NCI-H187 (cell line): Measurements from ENCODE around the gene SMAD4.
"Not testable (repeated sequence)": the region's sequence is repeated elsewhere in the genome, so short reads cannot be mapped to it uniquely, and the experiment has no call there.

ENCODE experiments used
- DNase-seq, 2 experiments: peaks; one replicate each; lab custom pipeline; 2025; lab: John Stamatoyannopoulos, UW

The SMAD4 gene

GRCh38 chr18:51029694-51030536, at the start of gene SMAD4:
Gene SMAD4 (plus strand): TSS chr18:51030213. CDS start chr18:51047047, 16,834 bp downstream.
- peak; percentile 88 to 91 for DNase-seq

- no peak for DNase-seq
Observed at GRCh38 chr18:50981381-50981780, 48.6 kb upstream of the SMAD4 start.

DNA sequence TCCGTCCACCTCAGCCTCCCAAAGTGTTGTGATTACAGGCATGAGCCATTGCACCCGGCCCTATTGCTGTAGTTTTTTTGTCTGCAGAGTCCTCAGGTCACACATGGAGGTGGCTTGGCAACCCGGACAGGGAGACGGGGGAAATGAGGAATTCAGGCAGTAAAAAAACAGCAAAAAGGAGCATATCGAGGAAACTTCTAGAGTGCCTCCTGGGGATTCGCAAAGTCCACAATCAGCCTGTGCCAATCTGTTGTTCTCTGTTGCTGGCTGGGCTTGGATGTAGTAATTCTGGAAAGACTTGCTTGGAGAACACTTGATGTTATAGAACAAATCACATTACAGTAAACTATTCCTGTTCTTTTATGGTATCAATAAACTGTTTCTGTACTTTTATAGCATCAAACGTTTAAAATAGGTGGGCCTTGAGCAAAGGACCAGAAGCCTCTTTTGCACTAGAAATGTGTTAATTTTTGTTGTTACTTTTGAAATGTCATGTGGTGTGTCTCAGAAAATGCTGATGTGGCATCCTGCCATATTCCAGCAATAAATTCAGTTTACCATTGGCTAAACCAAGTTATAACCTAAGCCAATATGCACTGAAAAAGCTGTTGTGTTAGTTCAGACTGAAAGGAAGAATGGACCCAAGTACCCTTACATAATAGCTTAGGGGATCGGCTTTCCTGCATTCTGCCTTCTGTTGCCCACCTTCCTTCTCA, 47.8 kb upstream of the SMAD4 start:
- no peak for DNase-seq

DNA sequence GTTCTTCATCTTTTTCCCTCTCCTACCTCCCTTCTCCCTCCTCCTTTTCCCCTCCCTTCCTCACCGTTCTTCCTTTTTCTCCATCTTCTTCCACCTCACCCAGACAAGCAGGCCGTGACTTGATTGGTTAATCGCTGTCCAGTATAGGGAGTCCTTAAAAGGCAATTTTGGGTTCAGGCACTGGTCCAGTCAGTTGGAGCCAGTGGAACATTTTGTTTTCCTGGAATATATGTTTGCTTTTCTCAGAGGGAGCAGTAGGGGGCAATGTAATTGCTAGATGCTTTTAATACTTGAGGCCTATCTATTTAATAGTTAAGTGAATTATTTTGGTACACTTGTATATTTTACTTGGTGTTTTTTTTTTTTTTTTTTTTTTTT, 47.2 kb upstream of the SMAD4 start:
- no peak for DNase-seq

DNA sequence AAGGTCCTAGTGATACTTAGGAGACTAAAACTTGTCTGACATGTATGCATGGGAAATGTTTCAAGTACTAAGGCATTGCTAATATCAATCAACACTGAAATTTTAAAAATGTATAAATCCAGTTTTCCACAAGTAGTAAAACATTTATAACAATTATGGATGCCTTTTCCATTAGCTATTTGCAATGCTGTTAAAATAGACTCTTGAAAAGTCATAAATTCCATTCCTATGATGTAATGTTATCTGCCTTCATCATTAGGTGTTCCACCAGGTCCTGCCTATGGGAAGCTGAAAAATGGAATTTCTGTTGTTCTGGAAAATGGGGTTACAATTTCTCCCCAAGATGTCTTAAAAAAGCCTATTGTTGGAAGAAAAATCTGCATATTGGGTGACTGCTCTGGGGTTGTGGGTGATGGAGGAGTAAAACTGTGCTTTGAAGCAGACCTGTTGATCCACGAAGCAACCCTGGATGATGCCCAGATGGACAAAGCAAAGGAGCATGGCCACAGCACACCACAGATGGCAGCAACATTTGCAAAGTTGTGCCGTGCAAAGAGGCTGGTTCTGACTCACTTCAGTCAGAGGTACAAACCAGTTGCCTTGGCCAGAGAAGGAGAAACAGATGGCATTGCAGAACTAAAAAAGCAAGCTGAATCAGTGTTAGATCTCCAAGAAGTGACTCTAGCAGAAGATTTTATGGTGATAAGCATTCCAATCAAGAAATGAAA, 43.5 kb upstream of the SMAD4 start:
- DNase-seq = no peak

GRCh38 chr18:50987261-50987660, 42.8 kb upstream of the SMAD4 start:
- DNase-seq = no peak

- no peak for DNase-seq
Observed at GRCh38 chr18:50989711-50990110, 40.3 kb upstream of the SMAD4 start.

DNA sequence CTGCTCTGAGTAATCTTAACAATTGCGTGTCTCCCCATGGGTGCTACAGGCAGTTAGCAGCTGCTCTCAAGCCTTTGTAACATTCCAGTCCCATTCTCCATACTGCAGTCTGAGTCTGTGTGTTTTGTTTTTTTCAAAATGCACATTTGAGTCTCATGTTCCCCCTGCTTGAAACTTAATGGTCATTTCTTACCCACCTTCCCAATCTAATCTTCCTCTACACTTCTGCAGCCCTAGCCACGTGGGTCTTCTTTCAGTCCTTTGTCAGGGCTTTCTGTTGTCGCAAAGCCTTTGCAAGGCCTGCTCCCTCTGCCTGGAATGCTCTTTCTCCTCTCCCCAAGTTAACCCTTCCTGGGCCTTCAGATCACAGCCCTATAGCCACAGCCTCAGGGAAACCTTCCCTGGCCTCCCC, 37.7 kb upstream of the SMAD4 start:
- DNase-seq = no peak

GRCh38 chr18:50994031-50994430, 36.0 kb upstream of the SMAD4 start:
- DNase-seq = no peak

- not testable (repeated sequence) for DNase-seq
Observed at GRCh38 chr18:51003174-51003573, 26.8 kb upstream of the SMAD4 start.

- DNase-seq = no peak
Observed at GRCh38 chr18:51006061-51006818, 23.8 kb upstream of the SMAD4 start.

DNA sequence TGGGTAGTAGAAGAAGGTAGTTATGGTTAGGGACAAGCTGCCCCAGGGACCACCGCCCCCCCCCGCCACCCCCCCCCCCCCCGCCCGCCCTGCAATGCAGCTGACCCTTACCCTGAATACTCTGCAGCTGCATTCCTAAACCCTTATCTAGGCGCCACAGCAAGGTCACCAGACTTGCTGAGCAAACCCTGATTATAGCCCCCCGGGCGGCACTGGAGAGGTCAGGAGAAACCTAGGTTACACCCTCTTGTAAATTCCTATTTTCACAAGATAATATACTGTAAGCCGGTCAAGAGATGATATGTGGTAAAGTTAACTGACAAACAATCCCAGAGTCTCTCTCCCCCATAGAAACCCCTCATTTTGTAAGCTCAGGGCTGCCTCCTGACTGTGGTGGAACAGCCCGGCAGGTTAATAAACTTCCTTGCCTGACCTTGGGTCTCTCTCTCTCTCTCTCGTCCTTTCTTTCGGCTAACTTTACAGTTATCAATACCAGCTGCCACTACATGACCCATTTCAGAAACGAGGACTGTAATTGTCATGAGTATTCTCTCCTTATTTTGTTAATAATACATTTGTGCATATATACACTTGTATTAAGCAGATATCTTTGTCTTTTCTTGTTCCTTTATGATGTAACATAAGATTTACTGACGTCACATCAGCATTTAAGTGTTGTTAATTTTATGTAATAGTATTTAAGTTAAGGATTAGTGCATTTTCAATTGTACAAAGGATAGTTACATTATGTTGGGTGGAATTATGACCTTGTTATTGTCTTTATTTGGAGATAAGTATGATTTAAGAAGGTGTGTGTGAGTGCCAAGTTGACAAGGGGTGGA, 22.8 kb upstream of the SMAD4 start:
- DNase-seq = no peak

GRCh38 chr18:51007790-51008139, 22.2 kb upstream of the SMAD4 start:
- no peak for DNase-seq

- DNase-seq = no peak
Observed at GRCh38 chr18:51009072-51009471, 20.9 kb upstream of the SMAD4 start.

GRCh38 chr18:51010218-51010617, 19.8 kb upstream of the SMAD4 start:
- no peak for DNase-seq

DNA sequence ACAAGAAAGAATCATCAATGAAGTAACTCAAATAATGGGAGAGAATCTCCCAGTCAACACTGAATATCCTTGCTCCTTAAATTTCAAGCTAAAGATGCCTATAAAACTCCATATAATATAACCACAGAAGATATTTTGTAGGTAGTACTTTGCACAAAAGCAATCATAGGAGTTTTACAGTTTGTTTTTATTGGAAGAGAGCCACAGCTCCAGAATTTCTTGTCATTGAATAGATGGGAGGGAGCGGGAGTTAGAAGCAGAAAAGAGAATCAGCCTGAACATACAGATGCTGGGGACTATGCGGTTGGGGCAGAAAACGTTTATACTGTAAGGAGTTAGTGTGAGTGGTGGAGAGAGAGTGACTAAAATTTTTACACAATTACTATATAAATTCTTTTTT, 18.3 kb upstream of the SMAD4 start:
- DNase-seq = no peak

DNA sequence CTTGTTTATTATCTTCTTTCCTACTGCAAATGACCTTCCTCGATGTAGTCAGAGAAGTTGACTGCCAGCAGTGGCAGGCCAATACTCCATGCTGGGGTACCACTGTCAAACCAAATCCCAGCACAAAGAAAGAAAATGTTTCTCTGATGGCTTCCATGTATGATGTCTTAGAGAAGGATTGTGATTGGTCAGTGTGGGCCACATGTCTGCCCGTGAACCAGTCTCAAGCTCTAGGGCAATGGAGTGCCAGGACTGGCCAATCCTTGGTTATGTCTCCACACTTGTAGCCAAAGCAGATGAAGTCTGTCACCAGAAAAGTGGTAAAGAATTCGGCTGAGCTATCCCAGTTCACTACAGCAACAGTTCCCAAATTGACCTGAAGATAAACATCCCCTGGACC, 17.6 kb upstream of the SMAD4 start:
- no peak for DNase-seq

- no peak for DNase-seq
Observed at GRCh38 chr18:51013259-51013658, 16.8 kb upstream of the SMAD4 start.

- DNase-seq = no peak
Observed at GRCh38 chr18:51017140-51017879, 12.7 kb upstream of the SMAD4 start.

- DNase-seq = peak in 1 of 2 experiments; percentile 5
Observed at GRCh38 chr18:51020536-51020935, 9.5 kb upstream of the SMAD4 start.
